Hematopoietic multipotent progenitor cell treated with erythropoietin and hydrocortisone succinate and interleukin-3 and kit ligand, for 4 days (in vitro differentiated cells): ENCODE results near the gene ZSCAN32.
A peak's percentile ranks its signal among the peaks of the same experiment; 100 is the strongest.

Experiments
- DNase-seq: peaks from one replicate; pipeline ENCODE4 v3.0.0-alpha.2; 2015

Gene ZSCAN32

GRCh38 chr16:3400779-3401688, at the start of gene ZSCAN32, which contains the start of gene ZNF174:
ZSCAN32 (minus strand) TSS chr16:3401004; CDS start chr16:3397557, 3,447 bp downstream.
ZNF174 (plus strand) TSS chr16:3401215; CDS start chr16:3402005, 790 bp downstream.
- peak; percentile 99 for DNase-seq

- peak; percentile 77 for DNase-seq
Observed at GRCh38 chr16:3444032-3444388, 43.2 kb upstream of the ZSCAN32 start.

- peak; percentile 97 for DNase-seq
Observed at GRCh38 chr16:3443108-3444031, 42.6 kb upstream of the ZSCAN32 start, which contains the start of the genes NAA60 and ZNF597. NAA60 (plus strand) TSS chr16:3443680; CDS start chr16:3476228, 32,548 bp downstream. ZNF597 (minus strand) TSS chr16:3443504; CDS start chr16:3443153, 351 bp downstream.

- DNase-seq = no peak
Observed at GRCh38 chr16:3439637-3440036, 38.8 kb upstream of the ZSCAN32 start.

GRCh38 chr16:3434373-3434772, 33.6 kb upstream of the ZSCAN32 start:
- no peak for DNase-seq

GRCh38 chr16:3431779-3432219, 31.0 kb upstream of the ZSCAN32 start:
- DNase-seq = peak; percentile 85

- DNase-seq = no peak
Observed at GRCh38 chr16:3413730-3414379, 13.1 kb upstream of the ZSCAN32 start.

- DNase-seq = no peak
Observed at GRCh38 chr16:3408561-3409197, 7.9 kb upstream of the ZSCAN32 start.

- peak; percentile 42 for DNase-seq
Observed at GRCh38 chr16:3401719-3402397, 1.1 kb upstream of the ZSCAN32 start.

- no peak for DNase-seq
Observed at GRCh38 chr16:3400446-3400778, 392 bp downstream of the ZSCAN32 start.

- no peak for DNase-seq
Observed at GRCh38 chr16:3389663-3390338, 11.0 kb downstream of the ZSCAN32 start.

- peak; percentile 37 for DNase-seq
Observed at GRCh38 chr16:3388325-3388724, 12.5 kb downstream of the ZSCAN32 start.

- DNase-seq = no peak
Observed at GRCh38 chr16:3383045-3383448, 17.8 kb downstream of the ZSCAN32 start.

- no peak for DNase-seq
Observed at GRCh38 chr16:3377917-3378316, 22.9 kb downstream of the ZSCAN32 start.

GRCh38 chr16:3375680-3376079, 25.1 kb downstream of the ZSCAN32 start:
- DNase-seq = no peak

GRCh38 chr16:3369073-3369472, 31.7 kb downstream of the ZSCAN32 start:
- no peak for DNase-seq

- peak; percentile 97 for DNase-seq
Observed at GRCh38 chr16:3364774-3365427, 35.9 kb downstream of the ZSCAN32 start.

GRCh38 chr16:3363793-3364192, 37.0 kb downstream of the ZSCAN32 start:
- peak; percentile 36 for DNase-seq

GRCh38 chr16:3362931-3363330, 37.9 kb downstream of the ZSCAN32 start:
- no peak for DNase-seq

GRCh38 chr16:3358871-3359270, 41.9 kb downstream of the ZSCAN32 start:
- DNase-seq = no peak
